Activated T-cell treated with anti-CD3 and anti-CD28 coated beads for 24 hours (primary cell): ENCODE measurements around the gene MACROD2.

Experiments
- DNase-seq: peaks from one replicate; pipeline ENCODE4 v3.0.0-alpha.2; 2020; ENCODE audit warnings: low read depth

The MACROD2 gene

GRCh38 chr20:14470977-14471661, 475.8 kb downstream of the MACROD2 start:
- DNase-seq: no peak

GRCh38 chr20:14477125-14477524, 481.8 kb downstream of the MACROD2 start:
- DNase-seq: no peak

GRCh38 chr20:14478126-14478525, 482.8 kb downstream of the MACROD2 start:
- no peak for DNase-seq

- no peak for DNase-seq
Observed at GRCh38 chr20:14481863-14482262, 486.5 kb downstream of the MACROD2 start.

GRCh38 chr20:14488212-14488611, 492.9 kb downstream of the MACROD2 start:
- no peak for DNase-seq

- no peak for DNase-seq
Observed at GRCh38 chr20:14488756-14489479, 493.6 kb downstream of the MACROD2 start.

- DNase-seq: no peak
Observed at GRCh38 chr20:14489544-14489943, 494.2 kb downstream of the MACROD2 start.

- no peak for DNase-seq
Observed at GRCh38 chr20:14491436-14491835, 496.1 kb downstream of the MACROD2 start.

GRCh38 chr20:14493408-14493807, 498.1 kb downstream of the MACROD2 start:
- no peak for DNase-seq

- no peak for DNase-seq
Observed at GRCh38 chr20:14494355-14494754, 499.0 kb downstream of the MACROD2 start.

- no peak for DNase-seq
Observed at GRCh38 chr20:14495066-14495465, 499.8 kb downstream of the MACROD2 start.

GRCh38 chr20:14497004-14497403, 501.7 kb downstream of the MACROD2 start:
- no peak for DNase-seq

GRCh38 chr20:14498772-14499171, 503.5 kb downstream of the MACROD2 start:
- no peak for DNase-seq

- no peak for DNase-seq
Observed at GRCh38 chr20:14505476-14505875, 510.2 kb downstream of the MACROD2 start.

GRCh38 chr20:14507711-14508110, 512.4 kb downstream of the MACROD2 start:
- no peak for DNase-seq

- no peak for DNase-seq
Observed at GRCh38 chr20:14510341-14510740, 515.0 kb downstream of the MACROD2 start.

GRCh38 chr20:14512839-14513238, 517.5 kb downstream of the MACROD2 start:
- no peak for DNase-seq

GRCh38 chr20:14518648-14519047, 523.3 kb downstream of the MACROD2 start:
- no peak for DNase-seq

GRCh38 chr20:14521016-14521415, 525.7 kb downstream of the MACROD2 start:
- no peak for DNase-seq

GRCh38 chr20:14521436-14521835, 526.1 kb downstream of the MACROD2 start:
- no peak for DNase-seq

- no peak for DNase-seq
Observed at GRCh38 chr20:14522595-14522994, 527.3 kb downstream of the MACROD2 start.

GRCh38 chr20:14523090-14523489, 527.8 kb downstream of the MACROD2 start:
- no peak for DNase-seq

GRCh38 chr20:14525426-14525825, 530.1 kb downstream of the MACROD2 start:
- DNase-seq: no peak

- DNase-seq: no peak
Observed at GRCh38 chr20:14526891-14527290, 531.6 kb downstream of the MACROD2 start.
